Stomach smooth muscle (tissue), 2 donors: ENCODE data around the gene ZNF366.

Source experiments
- H3K27ac ChIP-seq: one replicate; pipeline ENCODE4 v1.7.0; 2013; ENCODE audit warnings: mild to moderate bottlenecking, low read length, inconsistent platforms
- H3K27me3 ChIP-seq, 2 donors: one replicate each; pipeline ENCODE4 v1.7.0; 2013; ENCODE audit warnings: low read length in 2 of 2; ENCODE audit not compliant: insufficient read depth in 2 of 2, control insufficient read depth in 1 of 2
- H3K36me3 ChIP-seq, 2 donors: one replicate each; pipeline ENCODE4 v1.7.0; 2013; ENCODE audit warnings: low read length in 2 of 2; ENCODE audit not compliant: control insufficient read depth in 2 of 2, insufficient read depth in 2 of 2
- H3K4me1 ChIP-seq: one replicate; pipeline ENCODE4 v1.7.0; 2013; ENCODE audit warnings: low read length; ENCODE audit not compliant: control insufficient read depth, insufficient read depth
- H3K4me3 ChIP-seq, 2 donors: one replicate each; pipeline ENCODE4 v1.7.0; 2013; ENCODE audit warnings: low read length in 2 of 2
- H3K9ac ChIP-seq, 2 donors: one replicate each; pipeline ENCODE4 v1.7.0; 2013; ENCODE audit warnings: low read length in 2 of 2, mild to moderate bottlenecking in 1 of 2
- H3K9me3 ChIP-seq, 2 donors: one replicate each; pipeline ENCODE4 v1.7.0; 2013; ENCODE audit warnings: low read length in 2 of 2; ENCODE audit not compliant: control insufficient read depth in 2 of 2
- donor health status: healthy.
- donor health status: Pancreatic carcinoma.

ZNF366 gene

DNA sequence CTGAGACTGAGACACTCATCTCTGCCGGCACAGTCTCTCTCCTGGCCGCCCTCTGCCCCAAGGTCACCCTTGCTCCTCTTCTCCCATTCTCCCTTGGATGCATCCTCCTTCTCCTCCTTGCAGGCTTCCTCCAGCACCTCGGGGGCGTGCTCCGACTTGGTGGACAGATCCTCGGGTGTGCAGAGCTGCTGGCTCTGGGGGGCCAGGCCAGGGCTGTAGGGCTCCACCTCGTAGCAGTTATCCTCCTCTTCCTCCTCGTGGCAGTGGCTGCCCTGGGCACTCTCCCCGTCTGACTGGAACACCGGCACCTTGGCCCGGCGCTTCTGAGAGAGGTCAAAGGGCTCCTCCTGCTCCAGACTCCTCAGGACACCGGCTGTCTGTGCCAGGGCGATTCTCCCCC is 63.3 kb downstream of the ZNF366 start:
- H3K27ac ChIP-seq = no peak overlapping the region

DNA sequence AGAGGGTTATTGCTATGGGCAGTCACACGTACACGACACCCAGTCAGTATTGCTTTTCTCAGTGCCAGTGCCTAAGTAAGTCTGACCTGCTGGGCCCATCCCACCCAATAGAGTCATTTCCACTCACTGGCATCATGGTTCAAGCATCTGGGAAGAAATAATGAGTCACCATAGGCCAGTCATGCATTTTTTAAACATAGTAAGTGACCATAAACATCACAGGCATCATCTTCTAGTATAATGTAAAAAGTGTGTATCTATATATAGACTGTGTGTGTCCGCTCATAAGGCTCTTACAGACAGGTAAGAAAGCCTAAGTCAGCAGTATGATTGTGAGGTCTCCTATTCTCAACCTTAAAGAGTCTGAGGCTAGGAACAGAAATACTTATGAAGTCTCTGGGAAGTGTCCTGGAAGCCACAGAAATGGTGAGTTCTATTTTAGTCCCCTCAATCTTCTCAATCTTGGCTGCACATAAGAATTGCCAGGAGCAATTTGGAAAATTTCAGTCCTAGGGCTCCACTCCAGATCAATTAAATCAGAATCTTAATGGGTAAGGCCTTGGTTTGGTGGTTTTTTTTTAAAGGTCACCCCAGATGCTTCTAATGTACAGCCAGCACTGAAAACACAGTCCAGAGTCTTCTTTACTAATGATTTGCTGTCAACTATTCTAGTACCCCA is 65.2 kb downstream of the ZNF366 start:
- H3K27me3 ChIP-seq = no peaks in the 10 kb centered on the region
- H3K9me3 ChIP-seq = no peaks in the 10 kb centered on the region
- H3K9ac ChIP-seq = no peak overlapping the region
- H3K36me3 ChIP-seq = no peaks in the 10 kb centered on the region
- peaks cover 11% of the 10 kb centered on the region for H3K4me1 ChIP-seq
- H3K4me3 ChIP-seq = no peak overlapping the region
- H3K27ac ChIP-seq = no peak overlapping the region

More for the DNA sequence above, 63.3 kb downstream of the ZNF366 start:
- Histone ChIP-seq H3K36me3 (no peaks in the 10 kb centered on the region), H3K4me3 (no peak overlapping the region), H3K9me3 (no peaks in the 10 kb centered on the region), H3K9ac (no peak overlapping the region), H3K27me3 (no peaks in the 10 kb centered on the region), H3K4me1 (peaks cover 11% of the 10 kb centered on the region)

DNA sequence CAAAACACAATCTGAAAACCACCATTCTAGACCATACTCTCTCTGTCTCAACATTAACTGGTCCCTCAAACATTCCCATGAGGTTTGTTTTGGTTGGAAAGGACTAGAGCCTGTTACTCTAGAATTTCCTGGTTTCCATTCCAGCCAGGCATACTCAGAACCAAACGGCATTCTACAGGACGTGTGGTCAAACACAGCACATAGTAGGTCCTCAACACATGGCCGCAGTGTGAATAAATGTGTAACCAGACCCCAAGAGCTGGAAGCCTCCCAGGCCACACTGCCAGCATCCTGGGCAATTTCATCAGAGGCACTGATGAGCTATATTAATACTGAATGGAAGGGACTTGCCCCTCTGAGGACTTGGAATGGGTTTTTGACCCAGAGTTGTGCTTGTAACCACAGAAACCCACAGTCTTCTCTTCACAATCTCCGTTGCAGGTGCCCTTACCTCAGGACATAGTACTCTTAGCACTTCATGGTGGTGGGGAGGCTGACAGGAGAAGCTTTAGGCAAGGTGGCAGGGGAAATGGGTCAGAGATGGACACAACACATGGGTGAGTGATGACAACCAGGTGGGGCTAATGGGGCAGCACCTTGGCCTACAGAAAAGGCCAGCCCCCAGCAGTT is 66.0 kb downstream of the ZNF366 start:
- no peaks in the 10 kb centered on the region for H3K36me3 ChIP-seq
- H3K9me3 ChIP-seq = no peaks in the 10 kb centered on the region
- H3K27me3 ChIP-seq = no peaks in the 10 kb centered on the region
- no peak overlapping the region for H3K9ac ChIP-seq
- peaks cover 11% of the 10 kb centered on the region for H3K4me1 ChIP-seq
- H3K27ac ChIP-seq = peak overlapping the region; percentile 11
- H3K4me3 ChIP-seq = no peak overlapping the region

DNA sequence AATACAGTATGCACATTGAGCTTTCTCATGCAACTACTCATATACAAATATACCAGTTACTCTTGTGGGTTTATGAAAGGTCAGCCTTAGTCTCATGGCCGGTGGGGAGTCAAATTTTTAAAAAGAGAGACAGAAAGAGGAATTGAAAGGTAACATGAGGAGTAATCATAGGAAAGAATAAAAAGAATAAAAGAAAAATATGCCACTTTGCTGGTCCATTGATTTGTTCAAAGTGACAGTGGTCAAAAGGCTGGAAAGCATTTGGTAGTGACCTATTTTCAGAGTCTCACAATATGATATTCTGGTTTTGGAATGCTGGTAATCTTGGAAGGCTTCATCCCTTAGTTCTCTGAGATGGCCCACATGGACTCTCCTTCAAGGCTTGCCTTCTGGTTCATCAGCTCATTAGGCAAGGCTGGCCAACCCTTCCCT is 67.0 kb downstream of the ZNF366 start:
- no peak overlapping the region for H3K27ac ChIP-seq
- H3K4me3 ChIP-seq = no peak overlapping the region
- peaks cover 11% of the 10 kb centered on the region for H3K4me1 ChIP-seq
- no peak overlapping the region for H3K9ac ChIP-seq
- no peaks in the 10 kb centered on the region for H3K27me3 ChIP-seq
- no peaks in the 10 kb centered on the region for H3K36me3 ChIP-seq
- no peaks in the 10 kb centered on the region for H3K9me3 ChIP-seq

DNA sequence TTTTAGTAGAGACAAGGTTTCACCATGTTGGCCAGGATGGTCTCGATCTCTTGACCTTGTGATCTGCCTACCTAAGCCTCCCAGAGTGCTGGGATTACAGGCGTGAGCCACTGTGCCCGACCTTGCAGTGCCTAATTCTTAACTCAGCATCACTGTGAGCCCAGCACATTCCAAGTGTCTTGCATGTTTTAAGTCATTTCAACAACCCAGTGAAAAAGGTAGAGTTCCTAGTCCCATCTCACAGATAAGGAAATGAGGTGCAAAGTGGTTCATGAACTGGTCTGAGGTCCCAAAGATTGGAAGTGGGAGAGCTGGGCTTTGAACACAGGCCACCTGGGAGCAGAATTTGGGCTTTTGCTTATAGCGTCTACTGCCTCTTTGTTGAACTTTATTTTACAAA is 68.0 kb downstream of the ZNF366 start:
- Histone ChIP-seq H3K36me3 (no peaks in the 10 kb centered on the region), H3K4me1 (peaks cover 17% of the 10 kb centered on the region), H3K9ac (no peak overlapping the region), H3K4me3 (no peak overlapping the region), H3K9me3 (no peaks in the 10 kb centered on the region), H3K27me3 (no peaks in the 10 kb centered on the region), H3K27ac (no peak overlapping the region)

DNA sequence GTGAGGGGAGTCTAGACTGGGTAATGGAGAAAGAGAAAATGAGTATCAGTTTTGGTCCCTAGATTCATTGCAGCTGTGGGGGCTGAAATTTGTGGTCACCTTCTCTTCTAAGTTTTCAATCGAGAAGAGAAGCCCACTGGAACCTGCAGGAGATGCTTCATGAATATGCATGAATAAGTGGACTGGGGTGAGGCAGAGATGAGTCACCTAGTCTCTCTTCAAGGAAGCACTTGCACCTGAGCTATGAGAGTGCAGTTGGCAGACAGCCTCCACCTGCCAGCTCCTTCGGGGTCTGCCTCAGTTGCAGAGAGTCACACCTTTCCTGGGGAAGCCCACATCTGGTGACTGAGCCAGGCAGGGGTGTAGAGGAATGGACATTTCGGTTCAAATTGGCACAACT is 69.1 kb downstream of the ZNF366 start:
- H3K27me3 ChIP-seq = no peaks in the 10 kb centered on the region
- H3K9me3 ChIP-seq = no peaks in the 10 kb centered on the region
- H3K36me3 ChIP-seq = no peaks in the 10 kb centered on the region
- no peak overlapping the region for H3K9ac ChIP-seq
- H3K4me3 ChIP-seq = no peak overlapping the region
- H3K4me1 ChIP-seq = peaks cover 21% of the 10 kb centered on the region
- no peak overlapping the region for H3K27ac ChIP-seq

DNA sequence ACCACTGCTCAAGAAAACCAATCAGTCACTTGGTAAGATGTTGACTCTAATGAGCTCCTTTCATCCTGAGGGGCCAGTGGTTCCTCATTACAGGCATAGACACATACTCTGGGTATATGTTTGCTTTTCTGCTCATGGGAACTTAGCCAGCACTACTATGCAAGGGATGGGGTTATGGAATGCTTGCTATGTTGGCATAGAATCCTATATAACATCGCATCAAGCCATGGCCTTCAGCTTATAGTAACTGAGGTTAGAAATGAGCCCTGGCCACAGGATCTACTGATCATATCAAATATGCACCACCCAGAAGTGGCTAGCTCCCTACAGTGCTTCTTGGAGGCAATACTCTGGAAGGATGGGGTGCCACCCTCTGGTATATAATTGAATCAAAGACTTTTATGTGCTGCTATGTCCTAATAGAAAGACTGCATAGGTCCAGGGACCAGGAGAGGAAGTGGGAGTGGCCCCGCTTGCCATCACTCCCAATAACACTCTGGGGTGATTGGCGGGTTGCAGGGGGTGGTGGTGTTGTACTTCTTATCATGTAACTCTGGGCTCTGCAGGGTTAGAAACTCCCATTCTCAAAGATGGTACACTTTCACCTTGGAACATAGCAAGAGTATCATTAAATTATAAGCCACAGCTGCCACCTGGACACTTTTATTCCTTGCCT is 70.3 kb downstream of the ZNF366 start:
- no peak overlapping the region for H3K27ac ChIP-seq
- H3K36me3 ChIP-seq = no peaks in the 10 kb centered on the region
- peaks cover 21% of the 10 kb centered on the region for H3K4me1 ChIP-seq
- H3K4me3 ChIP-seq = no peak overlapping the region
- H3K9ac ChIP-seq = no peak overlapping the region
- no peaks in the 10 kb centered on the region for H3K9me3 ChIP-seq
- H3K27me3 ChIP-seq = no peaks in the 10 kb centered on the region

DNA sequence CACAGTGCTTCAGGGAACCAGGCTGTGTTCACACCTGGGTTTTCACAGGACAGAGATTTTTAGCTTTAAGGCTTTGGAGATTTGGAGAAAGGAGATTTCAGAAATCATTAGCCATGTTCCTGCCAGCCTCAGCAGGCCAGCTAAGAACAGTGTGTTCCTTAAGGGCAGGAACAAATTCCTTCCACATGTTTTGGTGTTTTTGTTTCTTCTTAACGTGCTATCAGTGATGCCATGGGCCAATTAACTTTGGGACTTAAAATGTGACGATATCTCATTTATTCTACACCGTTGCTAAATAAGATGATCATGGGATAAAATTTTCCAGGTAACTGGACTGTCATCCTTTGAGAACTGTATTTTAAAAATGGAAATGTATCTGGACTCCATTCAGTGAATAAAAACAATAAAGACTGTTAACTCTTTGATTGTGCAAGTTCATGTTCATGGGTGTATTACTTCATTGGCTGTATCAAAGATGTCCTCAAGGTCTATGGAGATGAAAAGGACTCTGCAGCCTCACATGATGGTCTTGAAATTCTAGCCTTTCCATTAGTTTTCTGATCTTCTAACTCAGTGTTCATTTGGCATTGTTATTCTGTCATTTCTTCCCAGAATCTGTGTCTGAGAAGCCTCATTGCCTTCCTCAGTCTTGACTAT is 72.3 kb downstream of the ZNF366 start:
- peaks cover 0 to 2% of the 10 kb centered on the region in 2 donors for H3K9me3 ChIP-seq

DNA sequence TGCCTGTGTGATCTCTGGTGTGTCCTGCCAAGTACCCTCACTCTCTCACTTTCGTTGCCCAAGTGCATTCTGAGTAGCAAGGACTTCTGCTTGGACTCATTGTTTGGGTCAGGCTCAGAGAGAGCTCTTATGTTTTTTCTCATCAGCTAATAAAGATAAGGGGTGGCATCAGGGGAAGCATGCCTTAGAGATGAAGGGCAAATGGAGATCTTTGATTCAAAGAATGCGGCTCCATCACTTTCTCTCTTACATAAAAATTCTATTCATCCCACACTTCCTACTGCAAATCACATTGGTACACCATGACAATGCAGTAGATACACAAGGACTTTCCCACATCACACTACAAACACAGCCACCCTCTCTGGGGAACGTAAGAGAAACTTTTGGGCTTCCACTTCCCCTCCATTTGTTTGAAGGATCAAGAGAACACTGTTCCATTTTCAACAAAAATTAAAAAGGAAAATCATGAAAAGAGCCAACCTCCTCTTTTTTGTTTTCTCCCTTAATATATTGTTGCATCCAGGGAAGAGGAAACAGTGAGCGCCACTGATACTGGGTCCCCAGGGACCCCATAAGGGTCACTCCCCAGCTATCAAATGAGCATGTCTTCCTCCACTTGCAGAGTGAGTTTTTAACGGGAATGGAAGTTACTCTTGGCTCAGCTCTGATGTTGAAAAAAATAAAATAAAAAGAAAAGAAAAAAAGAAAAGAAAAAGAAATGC is 73.0 kb downstream of the ZNF366 start:
- H3K27me3 ChIP-seq = no peaks in the 10 kb centered on the region
- no peaks in the 10 kb centered on the region for H3K36me3 ChIP-seq
- H3K4me3 ChIP-seq = no peak overlapping the region
- H3K4me1 ChIP-seq = peaks cover 11% of the 10 kb centered on the region
- no peak overlapping the region for H3K9ac ChIP-seq
- peaks cover 0 to 2% of the 10 kb centered on the region in 2 donors for H3K9me3 ChIP-seq
- no peak overlapping the region for H3K27ac ChIP-seq

More for the DNA sequence above, 72.3 kb downstream of the ZNF366 start:
- Histone ChIP-seq H3K9ac (no peak overlapping the region), H3K27me3 (no peaks in the 10 kb centered on the region), H3K4me3 (no peak overlapping the region), H3K27ac (no peak overlapping the region), H3K36me3 (no peaks in the 10 kb centered on the region), H3K4me1 (peaks cover 15% of the 10 kb centered on the region)

DNA sequence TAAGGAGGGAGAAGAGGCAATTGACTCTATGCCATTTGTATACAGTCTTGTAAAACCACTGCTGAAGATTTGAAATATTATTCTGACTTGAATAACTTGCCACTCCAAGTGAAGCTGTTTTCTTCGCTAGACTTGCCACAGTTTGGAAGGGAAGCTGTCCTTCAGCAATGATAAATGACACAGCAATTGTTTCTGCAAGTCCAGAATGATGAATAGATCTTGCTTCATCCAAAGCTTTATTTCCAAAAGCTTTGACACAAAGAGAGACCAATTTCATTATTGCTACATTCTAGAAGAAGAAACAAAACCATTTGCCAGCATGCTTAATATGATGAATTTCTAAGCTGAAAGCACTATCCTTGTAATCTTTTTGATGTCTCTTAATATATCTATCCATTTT is 73.7 kb downstream of the ZNF366 start:
- H3K36me3 ChIP-seq = no peaks in the 10 kb centered on the region
- H3K27ac ChIP-seq = no peak overlapping the region
- H3K9ac ChIP-seq = no peak overlapping the region
- H3K4me1 ChIP-seq = peaks cover 11% of the 10 kb centered on the region
- H3K4me3 ChIP-seq = no peak overlapping the region
- peaks cover 0 to 2% of the 10 kb centered on the region in 2 donors for H3K9me3 ChIP-seq
- H3K27me3 ChIP-seq = no peaks in the 10 kb centered on the region
